Muscle layer of duodenum (tissue), 2 donors: ENCODE results near the gene TMEM233.
"Not testable (repeated sequence)": the region's sequence is repeated elsewhere in the genome, so short reads cannot be mapped to it uniquely, and the experiment has no call there.

Experiments
- H3K27ac ChIP-seq: one replicate; pipeline ENCODE4 v1.7.0; 2013; ENCODE audit warnings: mild to moderate bottlenecking, low read length
- H3K27me3 ChIP-seq: one replicate; pipeline ENCODE4 v1.7.0; 2013; ENCODE audit warnings: low read depth, mild to moderate bottlenecking, control low read depth, low read length
- H3K36me3 ChIP-seq, 2 donors: one replicate each; pipeline ENCODE4 v1.7.0; 2013; ENCODE audit warnings: low read length in 2 of 2, control low read depth in 1 of 2, mild to moderate bottlenecking in 1 of 2; ENCODE audit not compliant: insufficient read depth in 2 of 2, control insufficient read depth in 1 of 2
- H3K4me1 ChIP-seq, 2 donors: one replicate each; pipeline ENCODE4 v1.7.0; 2013; ENCODE audit warnings: low read length in 2 of 2, mild to moderate bottlenecking in 2 of 2, control low read depth in 1 of 2, moderate library complexity in 1 of 2; ENCODE audit not compliant: insufficient read depth in 2 of 2, control insufficient read depth in 1 of 2
- H3K4me3 ChIP-seq, 2 donors: one replicate each; pipeline ENCODE4 v1.7.0; 2013; ENCODE audit warnings: low read length in 2 of 2, low read depth in 1 of 2, mild to moderate bottlenecking in 1 of 2
- H3K9me3 ChIP-seq, 2 donors: one replicate each; pipeline ENCODE4 v1.7.0; 2013; ENCODE audit warnings: low read length in 2 of 2, control low read depth in 1 of 2, mild to moderate bottlenecking in 1 of 2; ENCODE audit not compliant: control insufficient read depth in 1 of 2
- donor health status: healthy.

TMEM233 gene

GRCh38 chr12:119613319-119613936, 19.9 kb downstream of the TMEM233 start:
- Histone ChIP-seq H3K9me3 (peaks cover 0 to 5% of the 10 kb centered on the region in 2 donors), H3K4me1 (no peaks in the 10 kb centered on the region), H3K27ac (no peak overlapping the region), H3K4me3 (no peak overlapping the region), H3K36me3 (no peaks in the 10 kb centered on the region), H3K27me3 (no peaks in the 10 kb centered on the region)

DNA sequence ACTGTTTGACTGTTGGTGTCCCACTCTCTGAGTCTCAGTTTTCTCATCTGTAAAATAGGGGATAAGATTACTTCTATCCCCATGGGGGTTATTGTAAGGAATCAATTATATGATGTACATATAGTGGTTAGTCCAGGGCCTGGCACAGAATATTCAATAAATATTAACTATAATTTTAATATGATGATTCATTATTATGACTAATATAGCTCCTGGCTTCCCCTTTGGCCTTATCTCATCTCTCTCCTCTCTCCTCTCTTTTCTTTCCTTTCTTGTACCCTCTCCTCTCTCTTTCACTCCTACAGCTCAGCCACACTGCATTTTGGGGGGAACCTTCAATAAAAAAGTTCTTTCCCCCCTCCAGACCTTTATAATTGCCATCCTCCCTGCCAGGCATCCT, 21.1 kb downstream of the TMEM233 start:
- Histone ChIP-seq H3K9me3 (no peaks in the 10 kb centered on the region), H3K4me3 (no peak overlapping the region), H3K36me3 (no peaks in the 10 kb centered on the region), H3K27me3 (no peaks in the 10 kb centered on the region), H3K4me1 (no peaks in the 10 kb centered on the region), H3K27ac (no peak overlapping the region)

DNA sequence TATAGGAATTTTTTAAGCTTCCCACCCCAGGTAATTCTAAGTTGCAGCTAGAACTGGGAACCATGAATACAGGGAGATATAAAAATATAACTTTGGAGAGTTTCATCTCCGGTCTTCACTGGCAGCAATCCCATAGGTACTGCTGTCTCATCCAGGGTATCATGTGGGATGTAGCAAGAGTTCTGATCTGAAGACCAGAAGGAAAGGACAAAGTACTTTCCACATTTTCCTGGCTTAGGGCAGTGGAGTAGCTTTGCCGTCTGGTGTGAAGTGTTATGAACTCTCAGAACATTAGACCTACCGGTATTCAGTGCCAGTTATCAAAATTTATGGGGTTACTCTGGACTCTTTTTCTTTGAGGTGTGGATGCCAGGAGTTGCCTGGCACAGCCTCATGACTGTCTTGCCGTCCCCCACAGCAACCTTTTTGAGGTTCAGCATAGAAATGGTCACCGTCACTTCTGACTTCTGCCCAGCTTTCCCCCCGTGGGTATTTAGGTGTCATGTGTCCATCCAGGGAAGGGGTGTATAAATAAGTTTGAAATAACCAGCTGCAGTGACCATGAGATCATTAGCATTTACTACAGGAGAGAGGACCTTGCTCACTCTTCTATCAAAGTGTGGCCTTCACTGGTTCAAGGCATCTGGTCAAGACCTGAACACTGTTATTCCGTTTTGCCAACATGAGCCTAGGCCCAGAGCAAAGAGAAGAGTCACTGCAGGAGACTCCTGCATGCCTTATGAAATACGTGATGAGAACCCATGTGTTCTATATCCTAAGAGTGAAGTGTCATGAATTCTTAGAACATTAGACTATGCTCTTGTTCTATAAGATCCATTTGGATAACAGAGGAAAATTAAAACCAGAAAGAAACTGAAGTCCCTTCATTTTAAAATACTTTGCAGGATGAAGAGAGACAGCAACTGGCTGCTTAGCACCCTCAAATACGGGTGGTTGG, 22.2 kb downstream of the TMEM233 start:
- no peaks in the 10 kb centered on the region for H3K4me1 ChIP-seq
- no peaks in the 10 kb centered on the region for H3K36me3 ChIP-seq
- no peaks in the 10 kb centered on the region for H3K27me3 ChIP-seq
- no peaks in the 10 kb centered on the region for H3K9me3 ChIP-seq
- no peak overlapping the region for H3K4me3 ChIP-seq
- H3K27ac ChIP-seq: no peak overlapping the region

DNA sequence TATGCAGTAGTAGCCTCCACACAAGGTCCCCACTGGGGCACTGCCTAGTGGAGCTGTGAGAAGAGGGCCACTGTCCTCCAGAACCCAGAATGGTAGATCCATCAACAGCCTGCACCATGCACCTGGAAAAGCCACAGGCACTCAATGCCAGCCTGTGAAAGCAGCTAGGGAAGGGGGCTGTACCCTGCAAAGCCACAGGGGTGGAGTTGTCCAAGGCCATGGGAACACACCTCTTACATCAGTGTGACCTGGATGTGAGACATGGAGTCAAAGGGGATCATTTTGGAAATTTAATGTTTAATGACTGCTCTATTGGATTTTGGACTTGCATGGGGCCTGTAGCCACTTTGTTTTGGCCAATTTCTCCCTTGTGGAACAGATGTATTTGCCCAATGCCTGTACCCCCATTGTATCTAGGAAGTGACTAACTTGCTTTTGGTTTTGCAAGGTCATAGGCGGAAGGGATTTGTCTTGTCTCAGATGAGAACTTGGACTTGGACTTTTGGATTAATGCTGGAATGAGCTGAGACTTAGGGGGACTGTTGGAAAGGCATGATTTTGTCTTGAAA, 24.8 kb downstream of the TMEM233 start:
- H3K27ac ChIP-seq, H3K4me3 ChIP-seq, H3K36me3 ChIP-seq, H3K4me1 ChIP-seq, H3K9me3 ChIP-seq, H3K27me3 ChIP-seq: not testable (repeated sequence)

GRCh38 chr12:119620490-119620889, 26.9 kb downstream of the TMEM233 start:
- no peak overlapping the region for H3K4me3 ChIP-seq
- no peaks in the 10 kb centered on the region for H3K4me1 ChIP-seq
- no peaks in the 10 kb centered on the region for H3K36me3 ChIP-seq
- H3K27ac ChIP-seq: no peak overlapping the region
- H3K9me3 ChIP-seq: no peaks in the 10 kb centered on the region
- no peaks in the 10 kb centered on the region for H3K27me3 ChIP-seq

DNA sequence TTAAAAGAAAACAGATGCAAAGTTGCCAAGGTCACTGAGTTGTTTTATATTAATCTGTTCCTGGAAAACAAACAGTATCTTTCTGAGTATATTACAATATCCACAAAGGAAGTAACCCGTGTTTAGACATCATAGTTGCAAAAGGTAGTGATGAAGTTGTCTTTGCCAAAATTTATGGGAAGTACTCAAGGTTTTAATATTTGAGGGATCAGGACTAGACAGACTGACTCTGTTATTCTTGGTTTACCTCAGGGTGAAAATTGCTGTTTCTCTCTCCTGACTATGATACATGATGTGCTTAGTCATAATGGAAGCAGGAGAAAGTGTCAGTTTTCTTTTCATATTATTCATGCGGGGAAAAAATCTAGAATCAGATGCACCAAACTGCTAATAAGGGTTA, 28.3 kb downstream of the TMEM233 start:
- H3K9me3 ChIP-seq: no peaks in the 10 kb centered on the region
- H3K36me3 ChIP-seq: no peaks in the 10 kb centered on the region
- H3K27ac ChIP-seq: no peak overlapping the region
- no peak overlapping the region for H3K4me3 ChIP-seq
- no peaks in the 10 kb centered on the region for H3K4me1 ChIP-seq
- no peaks in the 10 kb centered on the region for H3K27me3 ChIP-seq

DNA sequence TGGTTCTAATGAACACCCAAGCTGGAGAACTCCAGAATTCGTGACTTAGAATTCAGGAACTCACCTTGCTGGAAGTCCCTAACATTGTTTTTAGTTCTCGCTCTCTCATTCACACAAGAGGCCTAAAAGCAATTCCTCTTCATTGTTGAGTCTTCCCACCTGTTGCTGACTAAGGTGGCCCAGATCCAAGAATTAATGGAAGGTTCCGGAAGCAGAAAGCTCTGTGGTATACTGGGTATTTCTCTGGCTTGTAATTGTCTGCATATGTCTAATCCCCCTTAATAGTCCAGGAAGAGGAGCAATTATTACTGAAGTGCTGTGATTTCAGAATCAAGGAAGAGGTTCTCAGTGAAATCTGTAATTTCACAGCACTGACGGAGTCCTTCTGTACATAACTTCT, 31.4 kb downstream of the TMEM233 start:
- H3K27ac ChIP-seq: no peak overlapping the region
- H3K4me3 ChIP-seq: no peak overlapping the region
- H3K4me1 ChIP-seq: no peaks in the 10 kb centered on the region
- no peaks in the 10 kb centered on the region for H3K9me3 ChIP-seq
- H3K27me3 ChIP-seq: no peaks in the 10 kb centered on the region
- H3K36me3 ChIP-seq: no peaks in the 10 kb centered on the region

- H3K27ac ChIP-seq: no peak overlapping the region
- H3K4me3 ChIP-seq: no peak overlapping the region
- H3K4me1 ChIP-seq: no peaks in the 10 kb centered on the region
- no peaks in the 10 kb centered on the region for H3K27me3 ChIP-seq
- no peaks in the 10 kb centered on the region for H3K9me3 ChIP-seq
- H3K36me3 ChIP-seq: no peaks in the 10 kb centered on the region
Observed at GRCh38 chr12:119627019-119627643, 33.6 kb downstream of the TMEM233 start.

DNA sequence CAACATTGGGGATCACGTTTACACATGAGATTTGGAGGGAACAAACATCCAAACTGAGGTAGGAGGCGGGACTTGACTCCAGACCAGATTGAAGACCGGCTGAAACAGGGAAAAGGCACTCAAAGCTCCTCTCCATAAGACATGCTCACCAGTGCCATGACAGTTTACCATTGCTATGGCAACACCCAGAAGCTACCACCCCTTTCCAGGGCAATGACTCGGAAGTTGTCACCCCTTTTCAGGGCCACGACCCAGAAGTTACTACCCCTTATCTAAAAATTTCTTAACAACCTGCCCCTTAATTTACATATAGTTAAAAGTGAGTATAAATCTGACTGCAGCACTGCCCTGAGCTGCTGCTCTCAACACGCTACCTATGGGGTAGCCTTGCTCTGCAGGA, 34.1 kb downstream of the TMEM233 start:
- H3K4me1 ChIP-seq: no peaks in the 10 kb centered on the region
- no peak overlapping the region for H3K27ac ChIP-seq
- no peaks in the 10 kb centered on the region for H3K27me3 ChIP-seq
- no peaks in the 10 kb centered on the region for H3K36me3 ChIP-seq
- no peak overlapping the region for H3K4me3 ChIP-seq
- no peaks in the 10 kb centered on the region for H3K9me3 ChIP-seq

- no peaks in the 10 kb centered on the region for H3K27me3 ChIP-seq
- H3K27ac ChIP-seq: no peak overlapping the region
- no peaks in the 10 kb centered on the region for H3K36me3 ChIP-seq
- no peak overlapping the region for H3K4me3 ChIP-seq
- H3K9me3 ChIP-seq: no peaks in the 10 kb centered on the region
- no peaks in the 10 kb centered on the region for H3K4me1 ChIP-seq
Observed at GRCh38 chr12:119630223-119630780, 36.7 kb downstream of the TMEM233 start.

DNA sequence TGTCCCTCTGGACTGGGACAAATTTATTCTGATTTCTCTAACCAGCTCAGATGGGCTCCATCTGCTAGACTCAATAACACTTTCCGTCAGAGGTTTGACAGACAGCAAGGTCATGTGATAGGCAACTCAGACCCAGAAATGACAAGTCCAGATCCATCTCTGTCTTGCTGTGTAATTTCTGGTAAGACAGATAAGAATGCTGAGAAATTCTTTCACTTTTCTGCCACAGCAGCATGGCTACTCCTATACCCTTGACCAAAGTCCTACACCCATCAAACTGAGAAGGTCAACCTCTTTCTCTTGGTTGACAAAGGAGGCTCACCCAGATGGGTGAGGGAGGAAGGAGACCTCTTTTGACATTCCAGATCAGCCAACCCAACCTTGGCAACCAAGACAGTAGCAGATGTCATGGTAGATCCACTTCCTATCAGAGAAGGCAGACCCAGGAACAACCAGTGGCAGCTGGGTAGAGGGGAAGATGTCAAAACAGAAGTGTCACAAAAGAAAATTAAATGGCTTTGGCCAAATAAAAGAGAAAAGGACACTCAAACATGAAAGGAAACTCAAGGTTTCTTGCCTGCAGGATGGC, 37.5 kb downstream of the TMEM233 start:
- H3K4me3 ChIP-seq: no peak overlapping the region
- H3K27me3 ChIP-seq: no peaks in the 10 kb centered on the region
- no peaks in the 10 kb centered on the region for H3K9me3 ChIP-seq
- no peaks in the 10 kb centered on the region for H3K4me1 ChIP-seq
- no peaks in the 10 kb centered on the region for H3K36me3 ChIP-seq
- H3K27ac ChIP-seq: no peak overlapping the region
